Limb (tissue), 2 donors: ENCODE results near the gene ZSCAN21.

ENCODE experiments used
- DNase-seq, 2 donors: peaks; one replicate each; pipeline ENCODE4 v3.0.0-alpha.2; 2016; ENCODE audit errors: extremely low spot score in 2 of 2

ZSCAN21 gene

GRCh38 chr7:100098913-100099312 lies 49.3 kb downstream of the ZSCAN21 start:
- DNase-seq: no peak

- DNase-seq: no peak
These were observed 49.9 kb downstream of the ZSCAN21 start for GRCh38 chr7:100099452-100099851.

- DNase-seq: peak; percentile 92 to 97
These were observed 50.9 kb downstream of the ZSCAN21 start for GRCh38 chr7:100100420-100101015.

GRCh38 chr7:100101016-100101862 lies 51.7 kb downstream of the ZSCAN21 start, which contains the start of the genes AP4M1 and MCM7:
TSS of gene AP4M1 (plus strand) at chr7:100101643. CDS start at chr7:100101715, 72 bp downstream.
TSS of gene MCM7 (minus strand) at chr7:100101397. CDS start at chr7:100101294, 103 bp downstream.
- peak; percentile 97 to 98 for DNase-seq

GRCh38 chr7:100102950-100103840 lies 53.6 kb downstream of the ZSCAN21 start:
- DNase-seq: no peak

DNA sequence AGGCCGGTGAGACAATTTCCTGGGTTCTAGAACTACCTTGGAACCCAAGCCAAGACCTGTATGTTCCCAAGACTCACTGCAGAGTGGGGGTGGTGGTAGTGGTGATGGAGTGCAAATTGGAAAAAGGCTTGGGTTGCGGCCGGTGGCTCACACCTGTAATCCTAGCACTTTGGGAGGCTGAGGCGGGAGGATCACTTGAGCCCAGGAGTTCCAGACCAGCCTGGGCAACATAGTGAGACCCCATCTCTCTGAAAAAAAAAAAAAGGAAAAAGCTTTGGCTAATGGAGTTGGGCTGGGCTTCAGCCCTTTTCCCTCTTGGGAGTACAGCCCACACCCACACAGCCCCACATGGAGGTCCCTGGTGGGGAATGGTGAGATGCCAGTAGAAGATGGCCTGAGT lies 56.0 kb downstream of the ZSCAN21 start:
- DNase-seq: no peak

GRCh38 chr7:100106633-100107032 lies 57.1 kb downstream of the ZSCAN21 start:
- no peak for DNase-seq

DNA sequence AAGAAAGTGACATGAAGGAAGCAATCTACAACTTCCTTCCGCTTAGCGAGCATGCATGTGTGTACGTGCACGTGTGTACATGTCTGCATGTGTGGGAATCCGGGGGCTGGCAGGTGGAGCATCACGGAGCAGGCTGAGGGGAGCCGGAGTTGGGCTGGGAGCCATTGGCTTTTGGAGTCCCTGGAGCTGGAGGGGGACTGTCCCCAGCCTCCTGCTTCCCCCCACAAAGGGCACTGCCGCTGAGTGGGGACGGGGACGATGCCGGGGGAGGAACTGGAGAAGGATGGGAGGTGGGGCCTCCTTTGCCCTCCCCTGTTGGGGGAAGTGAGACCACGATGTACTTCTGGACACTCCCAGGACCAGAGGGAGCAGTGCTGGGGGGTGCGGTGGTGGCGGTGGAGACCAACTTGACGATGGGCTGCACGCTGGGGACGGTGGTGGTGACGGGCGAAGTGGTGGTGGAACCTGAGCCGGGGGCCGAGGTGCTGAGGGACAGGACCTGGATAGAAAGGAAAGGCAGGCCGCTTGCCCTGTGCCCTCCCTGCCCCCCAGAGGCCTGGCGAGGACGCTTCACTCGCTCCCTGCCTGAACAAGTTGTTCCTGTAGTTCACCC lies 57.7 kb downstream of the ZSCAN21 start:
- no peak for DNase-seq

GRCh38 chr7:100107890-100108289 lies 58.3 kb downstream of the ZSCAN21 start:
- no peak for DNase-seq

DNA sequence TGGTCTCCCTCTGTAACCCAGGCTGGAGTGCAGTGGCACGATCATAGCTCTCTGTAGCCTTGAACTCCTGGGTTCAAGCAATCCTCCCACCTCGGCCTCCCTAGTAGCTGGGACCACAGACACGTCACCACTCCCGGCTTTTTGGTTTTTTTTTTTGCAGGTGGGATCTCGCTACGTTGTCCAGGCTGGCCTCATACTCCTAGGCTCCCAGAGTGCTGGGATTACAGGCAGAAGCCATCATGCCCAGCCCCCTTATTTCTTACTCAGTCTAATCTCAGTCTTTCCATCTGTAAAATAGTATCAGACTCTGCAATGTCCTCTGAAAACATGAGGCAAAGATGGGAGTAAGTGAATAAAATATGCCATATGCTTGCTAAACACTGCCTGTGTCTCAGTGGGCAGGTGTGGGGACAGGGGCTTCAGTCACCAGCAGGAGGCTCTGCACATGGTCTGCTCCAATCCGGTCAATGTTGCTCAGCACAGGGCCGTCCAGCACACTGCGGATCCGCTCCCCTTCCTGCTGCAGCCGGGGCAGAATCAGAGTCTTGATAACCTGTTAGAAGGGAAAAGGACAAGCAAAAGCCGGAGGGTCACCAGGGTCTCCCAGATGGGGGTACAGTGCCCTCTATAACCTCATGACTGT lies 60.1 kb downstream of the ZSCAN21 start:
- DNase-seq: no peak

DNA sequence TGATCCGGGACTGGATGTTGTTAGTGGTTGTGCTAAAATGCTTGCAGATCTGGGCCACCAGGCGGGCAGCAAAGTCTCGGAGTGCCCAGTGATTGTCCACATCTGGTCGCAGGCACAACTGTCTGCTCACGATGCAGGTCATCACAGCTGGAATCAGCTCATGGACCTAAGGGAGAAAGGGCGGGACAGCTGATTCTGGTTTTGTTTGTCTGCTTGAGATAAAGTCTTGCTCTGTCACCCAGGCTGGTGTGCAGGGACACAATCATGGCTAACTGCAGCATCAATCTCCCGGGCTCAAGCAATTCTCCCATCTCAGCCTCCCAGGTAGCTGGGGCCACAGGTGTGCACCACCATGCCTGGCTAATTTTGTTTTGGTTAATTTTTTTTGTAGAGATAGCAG lies 61.6 kb downstream of the ZSCAN21 start:
- no peak for DNase-seq

GRCh38 chr7:100111914-100112313 lies 62.3 kb downstream of the ZSCAN21 start:
- no peak for DNase-seq
